HCT116 (cell line): ENCODE data around the gene SNED1. TPM values are rescaled to one million over a fixed set of nuclear protein-coding genes. Genes with fewer than 3 reads are reported as not detected.

Source experiments
- ATAC-seq: fragments of 200-7000 bp; cut with Tn5 transposase; 2 replicates; pipeline ENCODE4 v1.9.1; 2020; ENCODE audit warnings: mild to moderate bottlenecking, moderate library complexity
- BruUV-seq: library from RNA; stranded (reverse); fragments of 400-500 nt; replicated peaks from 2 replicates; lab custom pipeline; 2021; lab: Mats Ljungman, UMichigan
- CTCF ChIA-PET: fragments of 300-600 bp; sonication (Branson Sonifier 250); formaldehyde crosslinking; loops from one replicate; lab custom pipeline; 2021; ENCODE audit warnings: antibody characterized with exemption; lab: Charles Lee
- POLR2A ChIA-PET: fragments of 300-600, 350-600 bp; sonication (Branson Sonifier 250); formaldehyde crosslinking; loops from one replicate; lab custom pipeline; 2021; ENCODE audit warnings: antibody characterized with exemption; lab: Charles Lee
- RAD21 ChIA-PET, 2 experiments: fragments of 300-600 bp; sonication (Branson Sonifier 250); formaldehyde crosslinking; loops; one replicate each; lab custom pipeline; 2023; ENCODE audit warnings: low total read pairs in 2 of 2; ENCODE audit not compliant: uncharacterized antibody in 2 of 2, unreplicated experiment in 2 of 2, low non-redundant PET in 1 of 2; lab: Charles Lee
- DNase-seq: peaks from one replicate; pipeline ENCODE4 v3.0.0-alpha.2; 2010; ENCODE audit warnings: low read depth, low spot score
- H2AFZ ChIP-seq: fragments of 200-600 bp; shearing (Covaris generic), sonication (generic); 2 replicates; pipeline ENCODE4 v1.6.1; 2017; ENCODE audit warnings: low read depth, mixed run types, mixed read lengths, antibody characterized with exemption, low read length; ENCODE audit not compliant: poor library complexity, severe bottlenecking
- H3K27ac ChIP-seq: 2 replicates; pipeline ENCODE4 v1.5.1; 2012; ENCODE audit warnings: low read depth, low read length
- H3K27me3 ChIP-seq: fragments of 200-600 bp; sonication (generic); 2 replicates; pipeline ENCODE4 v1.6.1; 2016; ENCODE audit warnings: mixed run types, low read length, mixed read lengths; ENCODE audit not compliant: insufficient read depth
- H3K36me3 ChIP-seq, 2 experiments: fragments of 200-500 bp in 1 of 2; fragments of 200-600 bp in 1 of 2; sonication (Bioruptor generic) in 1 of 2; sonication (generic) in 1 of 2; 2 replicates each; pipeline versions ENCODE4 v1.5.1 to v1.6.1; 2014 to 2016; ENCODE audit warnings: low read length in 2 of 2, inconsistent platforms in 1 of 2, mixed read lengths in 1 of 2, mixed run types in 1 of 2; ENCODE audit not compliant: insufficient read depth in 2 of 2, control insufficient read depth in 1 of 2
- H3K4me1 ChIP-seq, 2 experiments: fragments of 200-600 bp in 1 of 2; sonication (generic) in 1 of 2; 2 replicates each; pipeline versions ENCODE4 v1.5.1 to v1.6.1; 2012 to 2017; ENCODE audit warnings: low read length in 2 of 2, inconsistent platforms in 1 of 2, mild to moderate bottlenecking in 1 of 2, mixed read lengths in 1 of 2, mixed run types in 1 of 2, moderate library complexity in 1 of 2; ENCODE audit not compliant: insufficient read depth in 2 of 2, control insufficient read depth in 1 of 2
- H3K4me2 ChIP-seq: fragments of 200-600 bp; sonication (generic); 2 replicates; pipeline ENCODE4 v1.6.1; 2017; ENCODE audit warnings: mixed run types, low read length, mixed read lengths
- H3K4me3 ChIP-seq, 2 experiments: fragments of 200-600 bp in 1 of 2; sonication (generic) in 1 of 2; replicated peaks in 1 of 2; 2 replicates each; pipeline ENCODE4 v1.5.1; 2011 to 2016; ENCODE audit warnings: low read length in 2 of 2, control low read depth in 1 of 2, low read depth in 1 of 2, mild to moderate bottlenecking in 1 of 2, mixed read lengths in 1 of 2, mixed run types in 1 of 2
- H3K79me2 ChIP-seq: fragments of 200-600 bp; sonication (generic); 2 replicates; pipeline ENCODE4 v1.6.1; 2017; ENCODE audit warnings: mild to moderate bottlenecking, mixed run types, low read length, moderate library complexity, mixed read lengths; ENCODE audit not compliant: insufficient read depth
- H3K9ac ChIP-seq: fragments of 200-600 bp; sonication (generic); 2 replicates; pipeline ENCODE4 v1.6.1; 2016; ENCODE audit warnings: low read length, mixed read lengths
- H3K9me2 ChIP-seq: fragments of 200-600 bp; sonication (generic), shearing (Covaris generic); 2 replicates; pipeline ENCODE4 v1.6.1; 2017; ENCODE audit warnings: mixed run types, mild to moderate bottlenecking, moderate library complexity; ENCODE audit not compliant: insufficient read depth
- H3K9me3 ChIP-seq, 2 experiments: fragments of 200-500 bp in 1 of 2; fragments of 200-600 bp in 1 of 2; sonication (Bioruptor generic) in 1 of 2; sonication (generic) in 1 of 2; 2 replicates each; pipeline ENCODE4 v1.6.1; 2014 to 2017; ENCODE audit warnings: low read length in 2 of 2, mixed read lengths in 2 of 2, inconsistent platforms in 1 of 2, low read depth in 1 of 2, mild to moderate bottlenecking in 1 of 2, mixed run types in 1 of 2, moderate library complexity in 1 of 2; ENCODE audit not compliant: control insufficient read depth in 1 of 2, insufficient read depth in 1 of 2
- H4K20me1 ChIP-seq: fragments of 200-600 bp; sonication (generic), shearing (Covaris generic); 2 replicates; pipeline ENCODE4 v1.6.1; 2017; ENCODE audit warnings: mixed run types, mild to moderate bottlenecking, moderate library complexity; ENCODE audit not compliant: insufficient read depth
- CBX3 ChIP-seq: IDR thresholded peaks from 2 replicates; pipeline ENCODE4 v1.6.1; 2012; ENCODE audit warnings: low read depth
- CEBPB ChIP-seq: IDR thresholded peaks from 2 replicates; pipeline ENCODE4 v1.6.1; 2012; ENCODE audit warnings: low read depth
- EGR1 ChIP-seq: IDR thresholded peaks from 2 replicates; pipeline ENCODE4 v1.6.1; 2012; ENCODE audit warnings: low read depth
- EZH2phosphoT487 ChIP-seq: fragments of 200-600 bp; IDR thresholded peaks from 2 replicates; pipeline ENCODE4 v1.6.1; 2018; ENCODE audit warnings: antibody characterized with exemption, borderline replicate concordance
- JUND ChIP-seq: IDR thresholded peaks from 2 replicates; pipeline ENCODE4 v1.6.1; 2012
- POLR2AphosphoS5 ChIP-seq: IDR thresholded peaks from 2 replicates; pipeline ENCODE4 v1.6.1; 2011; ENCODE audit warnings: mild to moderate bottlenecking, low read depth, low read length, moderate library complexity
- RAD21 ChIP-seq: IDR thresholded peaks from 2 replicates; pipeline ENCODE4 v1.6.1; 2012; ENCODE audit warnings: low read depth, mild to moderate bottlenecking
- SRF ChIP-seq: IDR thresholded peaks from 2 replicates; pipeline ENCODE4 v1.6.1; 2012; ENCODE audit warnings: low read depth
- TCF7L2 ChIP-seq: IDR thresholded peaks from 2 replicates; pipeline ENCODE4 v1.7.0; 2011; ENCODE audit warnings: borderline replicate concordance, inconsistent platforms; ENCODE audit not compliant: insufficient read depth, insufficient read length; ENCODE audit errors: extremely low read depth
- YY1 ChIP-seq: IDR thresholded peaks from 2 replicates; pipeline ENCODE4 v1.6.1; 2011; ENCODE audit warnings: low read length, low read depth, moderate library complexity, mild to moderate bottlenecking; ENCODE audit not compliant: insufficient replicate concordance; ENCODE audit errors: extremely low read depth
- ZFX ChIP-seq: fragments of 450-650 bp; IDR thresholded peaks from 2 replicates; pipeline ENCODE4 v1.6.1; 2017
- ZNF274 ChIP-seq: fragments of 200-500 bp; sonication (Bioruptor generic); IDR thresholded peaks from 2 replicates; pipeline ENCODE4 v1.6.1; 2014; ENCODE audit warnings: mild to moderate bottlenecking, low read depth, low read length, inconsistent platforms
- intact Hi-C: fragments of 100-400 bp; cut with micrococcal nuclease; formaldehyde crosslinking; loops from 2 replicates; pipeline ENCODE4 v1.10.0; 2022
- total RNA-seq: library from RNA; stranded (reverse); gene quantifications from one replicate; pipeline ENCODE4 v1.2.1, GENCODE V29; 2021; ENCODE audit not compliant: unreplicated experiment
- TF ChIP-seq, protein P1 (sequence below): IDR thresholded peaks from 2 replicates; pipeline ENCODE4 v1.6.1; 2012
- TF ChIP-seq, protein P2 (sequence below): IDR thresholded peaks from 2 replicates; pipeline ENCODE4 v1.6.1; 2012
- TF ChIP-seq, protein P3 (sequence below): IDR thresholded peaks from 2 replicates; pipeline ENCODE4 v1.6.1; 2011; ENCODE audit warnings: mild to moderate bottlenecking, low read length, moderate library complexity; ENCODE audit not compliant: insufficient replicate concordance; ENCODE audit errors: extremely low read depth

The SNED1 gene
- total RNA-seq, 1 experiment from 2014 or later: 9.6 TPM

DNA sequence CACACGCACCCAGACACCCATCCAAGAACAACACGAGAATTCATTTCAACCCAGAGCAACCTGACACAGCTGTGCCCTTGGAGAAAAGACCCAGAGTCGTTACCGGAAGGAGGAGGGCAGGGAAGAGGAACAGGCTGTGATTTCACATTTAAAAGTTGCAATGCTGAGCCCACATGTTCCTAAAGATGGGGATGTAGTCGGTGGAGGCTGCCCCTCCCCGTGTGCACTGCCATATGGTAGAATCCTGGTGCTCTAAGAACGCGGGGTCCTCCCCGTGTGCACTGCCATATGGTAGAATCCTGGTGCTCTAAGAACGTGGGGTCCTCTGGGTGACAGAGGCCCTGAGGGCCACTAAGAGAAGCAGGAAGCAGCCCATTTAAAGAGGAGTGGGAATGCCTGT is 92.8 kb downstream of the SNED1 start:
- intact Hi-C loops: no loop called here
- no peaks in the 10 kb centered on the region for H3K4me1 ChIP-seq
- H3K27me3 ChIP-seq: no peaks in the 10 kb centered on the region
- ATAC-seq (no peak), DNase-seq (no peak)
- H3K9me2 ChIP-seq: no peaks in the 10 kb centered on the region
- no TSS peak for BruUV-seq
- ChIA-PET RAD21 (no interaction called here), POLR2A (no interaction called here), CTCF (no interaction called here)
- no peaks in the 10 kb centered on the region for H3K9me3 ChIP-seq
- no peak overlapping the region for H3K27ac ChIP-seq
- H3K4me2 ChIP-seq: no peak overlapping the region
- H3K79me2 ChIP-seq: peaks cover 6% of the 10 kb centered on the region; the same call in 1 of the 2 replicates
- no peak overlapping the region for H2AFZ ChIP-seq
- H4K20me1 ChIP-seq: no peaks in the 10 kb centered on the region
- H3K4me3 ChIP-seq: no peak overlapping the region
- H3K36me3 ChIP-seq: peaks cover 29 to 34% of the 10 kb centered on the region in 2 experiments
- H3K9ac ChIP-seq: no peak overlapping the region
- TF ChIP-seq, protein P1, sequence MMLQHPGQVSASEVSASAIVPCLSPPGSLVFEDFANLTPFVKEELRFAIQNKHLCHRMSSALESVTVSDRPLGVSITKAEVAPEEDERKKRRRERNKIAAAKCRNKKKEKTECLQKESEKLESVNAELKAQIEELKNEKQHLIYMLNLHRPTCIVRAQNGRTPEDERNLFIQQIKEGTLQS: no peak
- TF ChIP-seq POLR2AphosphoS5: no peak
- TF ChIP-seq, protein P2, sequence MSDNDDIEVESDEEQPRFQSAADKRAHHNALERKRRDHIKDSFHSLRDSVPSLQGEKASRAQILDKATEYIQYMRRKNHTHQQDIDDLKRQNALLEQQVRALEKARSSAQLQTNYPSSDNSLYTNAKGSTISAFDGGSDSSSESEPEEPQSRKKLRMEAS: no peak
- no peak for TF ChIP-seq ZFX
- no peak for TF ChIP-seq EGR1
- TF ChIP-seq EZH2phosphoT487: no peak
- no peak for TF ChIP-seq CEBPB
- TF ChIP-seq RAD21: no peak
- TF ChIP-seq ZNF274: no peak
- TF ChIP-seq, protein P3, sequence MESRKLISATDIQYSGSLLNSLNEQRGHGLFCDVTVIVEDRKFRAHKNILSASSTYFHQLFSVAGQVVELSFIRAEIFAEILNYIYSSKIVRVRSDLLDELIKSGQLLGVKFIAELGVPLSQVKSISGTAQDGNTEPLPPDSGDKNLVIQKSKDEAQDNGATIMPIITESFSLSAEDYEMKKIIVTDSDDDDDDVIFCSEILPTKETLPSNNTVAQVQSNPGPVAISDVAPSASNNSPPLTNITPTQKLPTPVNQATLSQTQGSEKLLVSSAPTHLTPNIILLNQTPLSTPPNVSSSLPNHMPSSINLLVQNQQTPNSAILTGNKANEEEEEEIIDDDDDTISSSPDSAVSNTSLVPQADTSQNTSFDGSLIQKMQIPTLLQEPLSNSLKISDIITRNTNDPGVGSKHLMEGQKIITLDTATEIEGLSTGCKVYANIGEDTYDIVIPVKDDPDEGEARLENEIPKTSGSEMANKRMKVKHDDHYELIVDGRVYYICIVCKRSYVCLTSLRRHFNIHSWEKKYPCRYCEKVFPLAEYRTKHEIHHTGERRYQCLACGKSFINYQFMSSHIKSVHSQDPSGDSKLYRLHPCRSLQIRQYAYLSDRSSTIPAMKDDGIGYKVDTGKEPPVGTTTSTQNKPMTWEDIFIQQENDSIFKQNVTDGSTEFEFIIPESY: no peak
- TF ChIP-seq SRF: no peak
- no peak for TF ChIP-seq TCF7L2
- TF ChIP-seq YY1: no peak
- no peak for TF ChIP-seq CBX3
- no peak for TF ChIP-seq JUND
